Small intestine (tissue), 7 donors: ENCODE measurements around the gene KSR2. TPM values are rescaled to one million over a fixed set of nuclear protein-coding genes. Genes with fewer than 3 reads are reported as not detected.

Source experiments
- DNase-seq, 2 donors: peaks; one replicate each; pipeline versions ENCODE4 v3.0.0 to v3.0.0-alpha.2; 2013
- FAIRE-seq: peaks from 2 replicates; lab custom pipeline; 2012; peaks lifted over from hg19 to GRCh38; lab: Jason Lieb, UNC
- H3K27ac ChIP-seq, 3 donors: one replicate each; pipeline ENCODE4 v1.5.1; 2013; ENCODE audit warnings: low read length in 2 of 3, mild to moderate bottlenecking in 2 of 3, control low read depth in 1 of 3, inconsistent platforms in 1 of 3, low read depth in 1 of 3, moderate library complexity in 1 of 3
- H3K27me3 ChIP-seq, 3 donors: one replicate each; pipeline ENCODE4 v1.6.1; 2013; ENCODE audit warnings: low read length in 3 of 3, inconsistent platforms in 1 of 3; ENCODE audit not compliant: control insufficient read depth in 3 of 3, insufficient read depth in 3 of 3
- H3K36me3 ChIP-seq, 3 donors: one replicate each; pipeline ENCODE4 v1.6.1; 2013; ENCODE audit warnings: low read length in 3 of 3, inconsistent platforms in 1 of 3, low read depth in 1 of 3, mild to moderate bottlenecking in 1 of 3, moderate library complexity in 1 of 3; ENCODE audit not compliant: control insufficient read depth in 3 of 3, insufficient read depth in 2 of 3
- H3K4me1 ChIP-seq, 3 donors: one replicate each; pipeline ENCODE4 v1.6.1; 2013; ENCODE audit warnings: low read length in 2 of 3, inconsistent platforms in 1 of 3, low read depth in 1 of 3, mild to moderate bottlenecking in 1 of 3, moderate library complexity in 1 of 3; ENCODE audit not compliant: control insufficient read depth in 3 of 3, insufficient read depth in 2 of 3
- H3K4me3 ChIP-seq, 3 donors: one replicate each; pipeline ENCODE4 v1.5.1; 2013; ENCODE audit warnings: low read length in 3 of 3, control low read depth in 1 of 3, inconsistent platforms in 1 of 3, low read depth in 1 of 3, mild to moderate bottlenecking in 1 of 3, moderate library complexity in 1 of 3
- H3K9me3 ChIP-seq, 2 donors: one replicate each; pipeline ENCODE4 v1.6.1; 2013; ENCODE audit warnings: low read depth in 1 of 2, low read length in 1 of 2; ENCODE audit not compliant: control insufficient read depth in 2 of 2, insufficient read depth in 1 of 2
- WGBS, 3 donors: extraction: QIAGEN DNeasy Blood & Tissue Kit; methylation state at CpG; one replicate each; pipeline ENCODE4 v1.1.7; 2013; 5-methylcytosine and 5-hydroxymethylcytosine counted together
- polyA plus RNA-seq, 4 donors: library from polyadenylated mRNA; stranded (reverse) in 3 of 4; unstranded in 1 of 4; fragments of 200-250 nt in 3 of 4; fragments of 120-200 nt in 1 of 4; gene quantifications; one replicate each; pipeline versions ENCODE4 v1.2.1 to v1.2.3, GENCODE V29; 2013
- donor health status: healthy with polysubstance abuse.
- donor health status: control.
- donor health status: control.
- donor health status: Bipolar disorder and iron deficiency.
- donor health status: healthy.

KSR2 gene
- polyA plus RNA-seq, 4 donors, result 0.16 to 0.33 TPM; not detected in 2

GRCh38 chr12:117662620-117663395 lies 306.0 kb downstream of the KSR2 start:
- WGBS, 3 donors, result 69 to 70% (median 70%) methylated on average over 8 of the region's 8 CpGs
- Histone ChIP-seq H3K4me3 (no peak overlapping the region), H3K36me3 (no peaks in the 10 kb centered on the region), H3K27ac (no peak overlapping the region), H3K27me3 (peaks cover 0 to 4% (median 0%) of the 10 kb centered on the region in 3 donors), H3K4me1 (no peaks in the 10 kb centered on the region), H3K9me3 (no peaks in the 10 kb centered on the region)
- DNase-seq (no peak), FAIRE-seq (no peak)

- Histone ChIP-seq H3K4me3 (no peak overlapping the region), H3K36me3 (no peaks in the 10 kb centered on the region), H3K27ac (no peak overlapping the region), H3K9me3 (no peaks in the 10 kb centered on the region), H3K4me1 (no peaks in the 10 kb centered on the region), H3K27me3 (peaks cover 0 to 4% (median 0%) of the 10 kb centered on the region in 3 donors)
- FAIRE-seq (no peak), DNase-seq (peak; percentile 17 to 20)
- 11 to 55% (median 32%) methylated on average over 6 of the region's 6 CpGs for WGBS, 3 donors
Measured at GRCh38 chr12:117662220-117662619, 306.6 kb downstream of the KSR2 start.

- no peak overlapping the region for H3K27ac ChIP-seq
- H3K27me3 ChIP-seq, result no peaks in the 10 kb centered on the region
- H3K9me3 ChIP-seq, result no peaks in the 10 kb centered on the region
- H3K4me1 ChIP-seq, result no peaks in the 10 kb centered on the region
- H3K4me3 ChIP-seq, result no peak overlapping the region
- no peak for FAIRE-seq
- no peaks in the 10 kb centered on the region for H3K36me3 ChIP-seq
- WGBS, 3 donors, result 57 to 67% (median 64%) methylated on average over 3 of the region's 3 CpGs
- no peak for DNase-seq
Measured at GRCh38 chr12:117661471-117661870, 307.3 kb downstream of the KSR2 start.

GRCh38 chr12:117660896-117661295 lies 307.9 kb downstream of the KSR2 start:
- H3K27ac ChIP-seq, result no peak overlapping the region
- no peaks in the 10 kb centered on the region for H3K9me3 ChIP-seq
- H3K27me3 ChIP-seq, result no peaks in the 10 kb centered on the region
- DNase-seq (no peak), FAIRE-seq (no peak)
- H3K36me3 ChIP-seq, result no peaks in the 10 kb centered on the region
- no peaks in the 10 kb centered on the region for H3K4me1 ChIP-seq
- no peak overlapping the region for H3K4me3 ChIP-seq
- 54 to 77% (median 72%) methylated on average over 3 of the region's 3 CpGs for WGBS, 3 donors

- Histone ChIP-seq H3K4me1 (no peaks in the 10 kb centered on the region), H3K36me3 (no peaks in the 10 kb centered on the region), H3K4me3 (no peak overlapping the region), H3K27me3 (no peaks in the 10 kb centered on the region), H3K27ac (no peak overlapping the region), H3K9me3 (no peaks in the 10 kb centered on the region)
- DNase-seq (no peak), FAIRE-seq (no peak)
- WGBS, 3 donors, result 61 to 73% (median 68%) methylated on average over 2 of the region's 2 CpGs
Measured at GRCh38 chr12:117658226-117658625, 310.6 kb downstream of the KSR2 start.

- no peak overlapping the region for H3K27ac ChIP-seq
Measured at GRCh38 chr12:117649796-117650195, 319.0 kb downstream of the KSR2 start.

GRCh38 chr12:117646520-117646919 lies 322.3 kb downstream of the KSR2 start:
- FAIRE-seq (no peak), DNase-seq (no peak)
- Histone ChIP-seq H3K36me3 (no peaks in the 10 kb centered on the region), H3K27ac (no peak overlapping the region), H3K4me1 (no peaks in the 10 kb centered on the region), H3K4me3 (no peak overlapping the region), H3K27me3 (no peaks in the 10 kb centered on the region), H3K9me3 (peaks cover 0 to 3% of the 10 kb centered on the region in 2 donors)
- 29 to 41% (median 39%) methylated on average over 7 of the region's 7 CpGs for WGBS, 3 donors

More at GRCh38 chr12:117649796-117650195, 319.0 kb downstream of the KSR2 start:
- no peak overlapping the region for H3K4me3 ChIP-seq
- no peaks in the 10 kb centered on the region for H3K36me3 ChIP-seq
- FAIRE-seq, result no peak
- H3K9me3 ChIP-seq, result peaks cover 0 to 3% of the 10 kb centered on the region in 2 donors
- no peaks in the 10 kb centered on the region for H3K4me1 ChIP-seq
- H3K27me3 ChIP-seq, result no peaks in the 10 kb centered on the region
- no peak for DNase-seq

- DNase-seq (no peak), FAIRE-seq (no peak)
- H3K27me3 ChIP-seq, result no peaks in the 10 kb centered on the region
- 59 to 91% (median 67%) methylated on average over 3 of the region's 3 CpGs for WGBS, 3 donors
- no peak overlapping the region for H3K4me3 ChIP-seq
- no peaks in the 10 kb centered on the region for H3K36me3 ChIP-seq
- no peaks in the 10 kb centered on the region for H3K9me3 ChIP-seq
- H3K4me1 ChIP-seq, result no peaks in the 10 kb centered on the region
- no peak overlapping the region for H3K27ac ChIP-seq
Measured at GRCh38 chr12:117645473-117645872, 323.3 kb downstream of the KSR2 start.

- H3K4me3 ChIP-seq, result no peak overlapping the region
- 63 to 78% (median 73%) methylated on average over 4 of the region's 4 CpGs for WGBS, 3 donors
- H3K4me1 ChIP-seq, result no peaks in the 10 kb centered on the region
- no peaks in the 10 kb centered on the region for H3K36me3 ChIP-seq
- H3K27me3 ChIP-seq, result no peaks in the 10 kb centered on the region
- DNase-seq (no peak), FAIRE-seq (no peak)
- H3K27ac ChIP-seq, result no peak overlapping the region
- no peaks in the 10 kb centered on the region for H3K9me3 ChIP-seq
Measured at GRCh38 chr12:117643971-117644370, 324.8 kb downstream of the KSR2 start.
